ENCODE measurements around the gene ZNF841.

- TF ChIP-seq EZH2 (IDR thresholded peaks at IDR 0.05; ENCODE audit: borderline replicate concordance, low read depth, low read length, severe bottlenecking) (no peak), POLR2A (IDR thresholded peaks at IDR 0.05; ENCODE audit: low read depth, low read length) (no peak), POLR2AphosphoS5 (IDR thresholded peaks at IDR 0.05; ENCODE audit: insufficient read depth, low read depth, low read length) (no peak), MYC (IDR thresholded peaks at IDR 0.05; ENCODE audit: low read depth, low read length) (no peak), FOS (IDR thresholded peaks at IDR 0.05; ENCODE audit: borderline replicate concordance, insufficient read depth, low read length) (no peak)
- TF ChIP-seq, protein P1, sequence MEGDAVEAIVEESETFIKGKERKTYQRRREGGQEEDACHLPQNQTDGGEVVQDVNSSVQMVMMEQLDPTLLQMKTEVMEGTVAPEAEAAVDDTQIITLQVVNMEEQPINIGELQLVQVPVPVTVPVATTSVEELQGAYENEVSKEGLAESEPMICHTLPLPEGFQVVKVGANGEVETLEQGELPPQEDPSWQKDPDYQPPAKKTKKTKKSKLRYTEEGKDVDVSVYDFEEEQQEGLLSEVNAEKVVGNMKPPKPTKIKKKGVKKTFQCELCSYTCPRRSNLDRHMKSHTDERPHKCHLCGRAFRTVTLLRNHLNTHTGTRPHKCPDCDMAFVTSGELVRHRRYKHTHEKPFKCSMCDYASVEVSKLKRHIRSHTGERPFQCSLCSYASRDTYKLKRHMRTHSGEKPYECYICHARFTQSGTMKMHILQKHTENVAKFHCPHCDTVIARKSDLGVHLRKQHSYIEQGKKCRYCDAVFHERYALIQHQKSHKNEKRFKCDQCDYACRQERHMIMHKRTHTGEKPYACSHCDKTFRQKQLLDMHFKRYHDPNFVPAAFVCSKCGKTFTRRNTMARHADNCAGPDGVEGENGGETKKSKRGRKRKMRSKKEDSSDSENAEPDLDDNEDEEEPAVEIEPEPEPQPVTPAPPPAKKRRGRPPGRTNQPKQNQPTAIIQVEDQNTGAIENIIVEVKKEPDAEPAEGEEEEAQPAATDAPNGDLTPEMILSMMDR (IDR thresholded peaks at IDR 0.05; ENCODE audit: extremely low read depth in 1 of 2, insufficient read depth in 1 of 2, low read depth in 1 of 2, low read length in 2 of 2) = no peak
- TF ChIP-seq, protein P2, sequence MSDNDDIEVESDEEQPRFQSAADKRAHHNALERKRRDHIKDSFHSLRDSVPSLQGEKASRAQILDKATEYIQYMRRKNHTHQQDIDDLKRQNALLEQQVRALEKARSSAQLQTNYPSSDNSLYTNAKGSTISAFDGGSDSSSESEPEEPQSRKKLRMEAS (IDR thresholded peaks at IDR 0.05; ENCODE audit: insufficient read depth, insufficient read length) = no peak
Measured at GRCh38 chr19:52070496-52070895, 25.1 kb downstream of the ZNF841 start.
